ENCODE measurements around the gene ATF7. TPM values are rescaled to one million over a fixed set of nuclear protein-coding genes. Genes with fewer than 3 reads are reported as not detected.

The ATF7 gene
- total RNA-seq, 4 donors from 2014 or later, result 14.2 to 29.7 (median 26.8) TPM

DNA sequence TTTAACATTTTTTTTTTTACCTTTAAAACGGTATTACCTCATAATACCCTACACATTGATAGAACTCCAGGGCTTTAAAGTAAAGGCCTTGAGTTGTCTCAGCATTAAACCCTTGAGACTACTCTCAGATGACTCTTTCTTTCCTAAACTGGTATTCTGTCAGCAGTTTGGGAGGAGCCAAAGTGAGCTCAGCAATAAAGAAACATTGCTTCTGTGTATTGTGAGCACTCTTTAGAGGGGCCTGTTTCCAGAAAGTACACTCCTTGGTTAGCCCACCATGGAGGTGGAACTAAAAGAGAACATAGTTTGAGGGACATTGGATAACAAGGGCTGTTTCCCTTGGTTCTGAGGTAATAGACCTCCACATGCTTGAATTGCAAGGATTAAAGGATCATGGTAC lies 147.3 kb downstream of the ATF7 start:
- Histone ChIP-seq H3K27ac (peak overlapping the region in 1 of 4 donors; percentile 36), H3K36me3 (peaks cover 0 to 68% (median 32%) of the 10 kb centered on the region in 4 donors), H3K4me3 (no peak overlapping the region), H3K4me1 (peaks cover 0 to 22% (median 12%) of the 10 kb centered on the region in 4 donors), H3K9me3 (no peaks in the 10 kb centered on the region), H3K27me3 (no peaks in the 10 kb centered on the region)
- WGBS, 2 donors (ENCODE audit: low coverage in 1 of 2), result 47 to 57% methylated on average over 1 of the region's 1 CpG
- no peak for DNase-seq
- intact Hi-C loops (cut with DNase I; ENCODE audit: low total_unique reads) (no loop called here), in situ Hi-C loops (cut with MboI; ENCODE audit: low pct_ligation_motif_present in 1 of 4, low pct_unique_long_range_greater_than_20kb in 1 of 4, low sequenced_read_pairs in 3 of 4) (no loop called here)
- TF ChIP-seq EP300 (IDR thresholded peaks at IDR 0.05; ENCODE audit: low read depth) (no peak), POLR2A (IDR thresholded peaks at IDR 0.05) (no peak), POLR2AphosphoS5 (IDR thresholded peaks at IDR 0.05) (no peak)
- TF ChIP-seq, protein P1, sequence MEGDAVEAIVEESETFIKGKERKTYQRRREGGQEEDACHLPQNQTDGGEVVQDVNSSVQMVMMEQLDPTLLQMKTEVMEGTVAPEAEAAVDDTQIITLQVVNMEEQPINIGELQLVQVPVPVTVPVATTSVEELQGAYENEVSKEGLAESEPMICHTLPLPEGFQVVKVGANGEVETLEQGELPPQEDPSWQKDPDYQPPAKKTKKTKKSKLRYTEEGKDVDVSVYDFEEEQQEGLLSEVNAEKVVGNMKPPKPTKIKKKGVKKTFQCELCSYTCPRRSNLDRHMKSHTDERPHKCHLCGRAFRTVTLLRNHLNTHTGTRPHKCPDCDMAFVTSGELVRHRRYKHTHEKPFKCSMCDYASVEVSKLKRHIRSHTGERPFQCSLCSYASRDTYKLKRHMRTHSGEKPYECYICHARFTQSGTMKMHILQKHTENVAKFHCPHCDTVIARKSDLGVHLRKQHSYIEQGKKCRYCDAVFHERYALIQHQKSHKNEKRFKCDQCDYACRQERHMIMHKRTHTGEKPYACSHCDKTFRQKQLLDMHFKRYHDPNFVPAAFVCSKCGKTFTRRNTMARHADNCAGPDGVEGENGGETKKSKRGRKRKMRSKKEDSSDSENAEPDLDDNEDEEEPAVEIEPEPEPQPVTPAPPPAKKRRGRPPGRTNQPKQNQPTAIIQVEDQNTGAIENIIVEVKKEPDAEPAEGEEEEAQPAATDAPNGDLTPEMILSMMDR (IDR thresholded peaks at IDR 0.05), result no peak

DNA sequence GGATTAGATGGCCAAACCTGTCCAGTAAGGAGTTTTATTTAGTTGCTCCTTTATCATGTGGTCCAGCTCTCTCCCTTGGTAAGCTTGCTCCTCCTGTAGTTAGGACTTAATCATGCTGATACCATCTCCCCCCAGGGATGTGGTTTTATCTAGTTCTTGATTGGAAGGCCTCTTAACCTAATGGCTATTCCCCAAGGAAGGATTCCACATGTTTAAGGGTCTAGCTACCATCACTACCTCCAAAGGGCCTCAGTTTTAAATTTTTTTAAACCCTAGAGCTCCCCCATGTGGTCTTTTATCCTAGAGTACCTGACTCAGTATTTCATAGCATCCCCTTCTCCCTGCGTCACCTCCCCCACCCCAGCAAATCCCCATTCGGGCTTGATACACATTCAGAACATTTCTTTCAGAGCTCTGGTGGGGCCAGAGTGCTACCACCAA lies 149.4 kb downstream of the ATF7 start:
- WGBS, 2 donors (ENCODE audit: low coverage in 1 of 2), result 60 to 72% methylated on average over 2 of the region's 2 CpGs
- Histone ChIP-seq H3K36me3 (peaks cover 0 to 88% (median 43%) of the 10 kb centered on the region in 4 donors), H3K27me3 (no peaks in the 10 kb centered on the region), H3K27ac (no peak overlapping the region), H3K4me3 (no peak overlapping the region), H3K4me1 (peaks cover 0 to 22% (median 9%) of the 10 kb centered on the region in 4 donors), H3K9me3 (no peaks in the 10 kb centered on the region)
- in situ Hi-C loops (cut with MboI; ENCODE audit: low pct_ligation_motif_present in 1 of 4, low pct_unique_long_range_greater_than_20kb in 1 of 4, low sequenced_read_pairs in 3 of 4), result no loop called here
- TF ChIP-seq POLR2A (IDR thresholded peaks at IDR 0.05) (no peak), EP300 (IDR thresholded peaks at IDR 0.05; ENCODE audit: low read depth) (no peak), POLR2AphosphoS5 (IDR thresholded peaks at IDR 0.05) (no peak)
- TF ChIP-seq, protein P1 (IDR thresholded peaks at IDR 0.05), result peak in 1 of 5 experiments; percentile 10
- intact Hi-C loops (cut with DNase I; ENCODE audit: low total_unique reads), result no loop called here
- DNase-seq, result no peak

- DNase-seq, result no peak
- H3K27me3 ChIP-seq, result no peaks in the 10 kb centered on the region
- H3K27ac ChIP-seq, result peak overlapping the region in 2 of 4 donors; percentile 4 to 20
- H3K9me3 ChIP-seq, result no peaks in the 10 kb centered on the region
- H3K36me3 ChIP-seq, result peaks cover 0 to 89% (median 47%) of the 10 kb centered on the region in 4 donors
- TF ChIP-seq POLR2AphosphoS5 (IDR thresholded peaks at IDR 0.05) (no peak), POLR2A (IDR thresholded peaks at IDR 0.05) (no peak), EP300 (IDR thresholded peaks at IDR 0.05; ENCODE audit: low read depth) (no peak)
- TF ChIP-seq, protein P1 (IDR thresholded peaks at IDR 0.05), result no peak
- H3K4me3 ChIP-seq, result no peak overlapping the region
- intact Hi-C loops (cut with DNase I; ENCODE audit: low total_unique reads), result no loop called here
- WGBS, 2 donors (ENCODE audit: low coverage in 1 of 2), result 51 to 66% methylated on average over 5 to 13 of the region's 13 CpGs
- peaks cover 0 to 26% (median 9%) of the 10 kb centered on the region in 4 donors for H3K4me1 ChIP-seq
- in situ Hi-C loops (cut with MboI; ENCODE audit: low pct_ligation_motif_present in 1 of 4, low pct_unique_long_range_greater_than_20kb in 1 of 4, low sequenced_read_pairs in 3 of 4), result no loop called here
These were observed 151.4 kb downstream of the ATF7 start for GRCh38 chr12:53474819-53475218.

DNA sequence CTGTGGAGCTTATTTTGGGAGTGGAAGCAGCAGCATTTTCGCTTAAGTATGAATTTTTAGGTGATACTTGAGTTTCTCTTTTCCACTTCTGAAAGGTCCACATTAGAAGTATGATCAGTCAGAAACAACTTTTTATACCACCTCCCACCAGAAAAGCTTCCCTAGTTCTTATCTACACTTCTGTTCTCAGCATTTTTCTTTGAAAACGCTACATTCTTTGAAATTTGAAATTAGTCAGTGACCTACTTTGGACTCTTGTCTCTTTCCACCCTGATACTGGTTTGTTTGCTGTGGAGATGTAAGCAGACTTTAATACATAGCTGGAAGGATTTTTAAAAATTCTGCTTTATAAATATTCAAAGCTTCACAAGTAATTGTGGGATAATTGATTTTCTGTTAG lies 152.1 kb downstream of the ATF7 start:
- Histone ChIP-seq H3K27me3 (no peaks in the 10 kb centered on the region), H3K4me1 (peaks cover 0 to 26% (median 9%) of the 10 kb centered on the region in 4 donors), H3K27ac (peak overlapping the region in 2 of 4 donors; percentile 4 to 20), H3K36me3 (peaks cover 0 to 92% (median 47%) of the 10 kb centered on the region in 4 donors), H3K4me3 (no peak overlapping the region), H3K9me3 (no peaks in the 10 kb centered on the region)
- no peak for DNase-seq
- in situ Hi-C loops (cut with MboI; ENCODE audit: low pct_ligation_motif_present in 1 of 4, low pct_unique_long_range_greater_than_20kb in 1 of 4, low sequenced_read_pairs in 3 of 4) (no loop called here), intact Hi-C loops (cut with DNase I; ENCODE audit: low total_unique reads) (no loop called here)
- TF ChIP-seq POLR2A (IDR thresholded peaks at IDR 0.05), result no peak
- TF ChIP-seq POLR2AphosphoS5 (IDR thresholded peaks at IDR 0.05), result no peak
- TF ChIP-seq, protein P1 (IDR thresholded peaks at IDR 0.05), result no peak
- TF ChIP-seq EP300 (IDR thresholded peaks at IDR 0.05; ENCODE audit: low read depth), result no peak
- 78% methylated on average over 2 of the region's 2 CpGs; no CpG with 5 or more reads in 1 of the 2 donors for WGBS, 2 donors (ENCODE audit: low coverage in 1 of 2)
